Uterus (tissue), 4 donors: ENCODE data around the gene PRKCE. TPM values are rescaled to one million over a fixed set of nuclear protein-coding genes. Genes with fewer than 3 reads are reported as not detected.

Experiments used
- DNase-seq, 2 donors: peaks; one replicate each; pipeline ENCODE4 v3.0.0-alpha.2; 2019 to 2020
- H3K27ac ChIP-seq, 2 donors: fragments of 200-600 bp; sonication (generic); 1 replicate in 1 of 2; 2 replicates in 1 of 2; pipeline ENCODE4 v1.5.1; 2016 to 2018
- H3K27me3 ChIP-seq, 2 donors: fragments of 200-600 bp; sonication (generic); one replicate each; pipeline ENCODE4 v1.5.1; 2018 to 2019; ENCODE audit warnings: control low read depth in 1 of 2
- H3K36me3 ChIP-seq, 2 donors: fragments of 200-600 bp; sonication (generic); one replicate each; pipeline ENCODE4 v1.5.1; 2019; ENCODE audit warnings: control low read depth in 1 of 2
- H3K4me1 ChIP-seq, 2 donors: fragments of 200-600 bp; sonication (generic); one replicate each; pipeline ENCODE4 v1.5.1; 2018 to 2019; ENCODE audit warnings: control low read depth in 1 of 2
- H3K4me3 ChIP-seq, 2 donors: fragments of 200-600 bp; sonication (generic); 1 replicate in 1 of 2; 2 replicates in 1 of 2; pipeline ENCODE4 v1.5.1; 2018 to 2019; ENCODE audit warnings: mild to moderate bottlenecking in 1 of 2
- H3K9me3 ChIP-seq, 2 donors: fragments of 200-600 bp; sonication (generic); one replicate each; pipeline ENCODE4 v1.5.1; 2019; ENCODE audit warnings: control low read depth in 1 of 2
- POLR2A ChIP-seq, 2 donors: fragments of 450-650 bp; IDR thresholded peaks; one replicate each; pipeline ENCODE4 v1.6.1; 2016; ENCODE audit warnings: antibody characterized with exemption in 2 of 2, mild to moderate bottlenecking in 1 of 2, moderate library complexity in 1 of 2
- intact Hi-C: fragments of 100-400 bp; cut with DNase I; formaldehyde crosslinking; loops from one replicate; pipeline ENCODE4 v1.15.1; 2023; ENCODE audit warnings: low total_unique reads
- total RNA-seq, 4 donors: library from RNA; depleted of rRNA in 3 of 4; stranded (reverse); fragments of >200 nt in 3 of 4; gene quantifications; one replicate each; pipeline versions ENCODE4 v1.1.0 to v1.2.4, GENCODE V29; 2014 to 2023
- TF ChIP-seq, protein P1 (sequence below), 4 experiments: fragments of 200-600 bp in 2 of 4; fragments of 450-650 bp in 2 of 4; sonication (generic) in 2 of 4; IDR thresholded peaks; one replicate each; pipeline ENCODE4 v1.5.1; 2016 to 2019; ENCODE audit warnings: antibody characterized with exemption in 4 of 4, mild to moderate bottlenecking in 2 of 4, moderate library complexity in 1 of 4
- donor health status: DM: yes; HTN: yes; CAD: no.

Gene PRKCE
- total RNA-seq, 4 donors from 2014 or later = 3.8 to 47.6 (median 14.2) TPM

DNA sequence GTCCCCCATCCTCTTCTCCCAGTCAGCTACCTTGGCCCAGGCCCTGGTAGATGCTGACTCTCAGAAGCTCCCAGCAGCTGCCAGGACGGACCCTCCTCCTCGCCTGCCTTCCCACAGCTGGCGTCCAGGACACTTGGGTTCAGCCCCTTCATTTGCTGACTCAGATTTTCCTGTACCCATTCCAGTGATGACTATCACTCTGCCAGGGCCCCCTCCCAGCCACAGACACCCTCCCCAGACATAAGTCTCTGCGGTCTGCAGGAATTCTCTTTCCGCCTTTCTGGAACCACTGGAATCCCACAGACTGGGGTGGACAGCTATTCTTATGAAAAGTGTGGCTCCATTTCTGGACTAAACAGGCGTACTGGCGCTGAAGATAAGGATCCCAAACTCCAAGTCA is 385.5 kb downstream of the PRKCE start:
- no peak for DNase-seq
- Histone ChIP-seq H3K4me1 (no peaks in the 10 kb centered on the region), H3K36me3 (no peaks in the 10 kb centered on the region), H3K27me3 (no peaks in the 10 kb centered on the region), H3K9me3 (no peaks in the 10 kb centered on the region), H3K4me3 (no peak overlapping the region), H3K27ac (peak overlapping the region in 1 of 2 donors; percentile 9)
- TF ChIP-seq, protein P1, sequence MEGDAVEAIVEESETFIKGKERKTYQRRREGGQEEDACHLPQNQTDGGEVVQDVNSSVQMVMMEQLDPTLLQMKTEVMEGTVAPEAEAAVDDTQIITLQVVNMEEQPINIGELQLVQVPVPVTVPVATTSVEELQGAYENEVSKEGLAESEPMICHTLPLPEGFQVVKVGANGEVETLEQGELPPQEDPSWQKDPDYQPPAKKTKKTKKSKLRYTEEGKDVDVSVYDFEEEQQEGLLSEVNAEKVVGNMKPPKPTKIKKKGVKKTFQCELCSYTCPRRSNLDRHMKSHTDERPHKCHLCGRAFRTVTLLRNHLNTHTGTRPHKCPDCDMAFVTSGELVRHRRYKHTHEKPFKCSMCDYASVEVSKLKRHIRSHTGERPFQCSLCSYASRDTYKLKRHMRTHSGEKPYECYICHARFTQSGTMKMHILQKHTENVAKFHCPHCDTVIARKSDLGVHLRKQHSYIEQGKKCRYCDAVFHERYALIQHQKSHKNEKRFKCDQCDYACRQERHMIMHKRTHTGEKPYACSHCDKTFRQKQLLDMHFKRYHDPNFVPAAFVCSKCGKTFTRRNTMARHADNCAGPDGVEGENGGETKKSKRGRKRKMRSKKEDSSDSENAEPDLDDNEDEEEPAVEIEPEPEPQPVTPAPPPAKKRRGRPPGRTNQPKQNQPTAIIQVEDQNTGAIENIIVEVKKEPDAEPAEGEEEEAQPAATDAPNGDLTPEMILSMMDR (IDR thresholded peaks at IDR 0.05) = no peak
- no peak for TF ChIP-seq POLR2A (IDR thresholded peaks at IDR 0.05)
- intact Hi-C loops = no loop called here

DNA sequence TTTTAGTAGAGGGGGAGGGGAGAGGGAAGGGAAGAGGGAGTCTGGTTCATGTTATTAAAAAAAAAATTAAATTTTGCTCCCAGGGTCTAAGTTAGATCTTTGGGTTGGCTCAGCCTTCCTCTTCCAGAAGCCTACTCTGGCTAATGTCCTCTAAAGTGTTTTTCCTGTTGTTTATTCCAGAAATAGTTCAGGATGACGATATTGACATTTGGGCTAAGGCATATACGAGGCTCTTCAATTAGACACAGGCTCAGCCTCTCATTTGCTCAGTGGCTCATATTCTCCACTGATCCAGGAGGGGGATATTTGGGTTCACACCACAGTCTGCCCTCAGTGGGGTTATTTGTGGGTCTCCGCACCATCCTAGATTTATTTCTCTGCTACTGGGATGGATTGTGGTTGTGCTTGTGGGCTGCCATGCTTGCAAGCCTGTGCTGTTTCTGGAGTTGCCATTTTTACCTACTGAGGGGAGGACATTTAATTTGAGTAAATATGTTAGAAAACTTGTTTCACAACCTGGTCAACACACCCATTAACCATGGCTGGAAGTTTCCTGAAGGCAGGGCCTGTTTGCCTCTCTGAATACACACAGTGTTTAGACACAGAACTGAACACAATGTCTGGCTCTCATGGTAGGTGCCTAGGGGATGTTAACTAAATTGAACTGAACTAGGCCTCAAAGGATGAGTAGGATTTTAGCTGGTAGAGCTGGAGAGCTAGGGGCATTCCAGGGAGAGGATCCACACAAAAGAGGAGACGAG is 388.2 kb downstream of the PRKCE start:
- Histone ChIP-seq H3K4me3 (no peak overlapping the region), H3K27ac (peak overlapping the region in 1 of 2 donors; percentile 5), H3K36me3 (no peaks in the 10 kb centered on the region), H3K4me1 (no peaks in the 10 kb centered on the region), H3K27me3 (no peaks in the 10 kb centered on the region), H3K9me3 (no peaks in the 10 kb centered on the region)
- intact Hi-C loops = no loop called here
- TF ChIP-seq, protein P1 (IDR thresholded peaks at IDR 0.05) = no peak
- TF ChIP-seq POLR2A (IDR thresholded peaks at IDR 0.05) = no peak
- no peak for DNase-seq

- no peak for DNase-seq
Measured at GRCh38 chr2:46040563-46041155, 389.2 kb downstream of the PRKCE start.

GRCh38 chr2:46041434-46041833 is 390.0 kb downstream of the PRKCE start:
- Histone ChIP-seq H3K27ac (peak overlapping the region in 1 of 2 donors; percentile 19), H3K9me3 (no peaks in the 10 kb centered on the region), H3K4me1 (no peaks in the 10 kb centered on the region), H3K4me3 (no peak overlapping the region), H3K27me3 (no peaks in the 10 kb centered on the region), H3K36me3 (no peaks in the 10 kb centered on the region)
- intact Hi-C loops = no loop called here
- TF ChIP-seq POLR2A (IDR thresholded peaks at IDR 0.05) = no peak
- TF ChIP-seq, protein P1 (IDR thresholded peaks at IDR 0.05) = no peak
- DNase-seq = no peak

More at GRCh38 chr2:46040563-46041155, 389.2 kb downstream of the PRKCE start:
- Histone ChIP-seq H3K27ac (peak overlapping the region in 1 of 2 donors; percentile 19), H3K9me3 (no peaks in the 10 kb centered on the region), H3K4me3 (no peak overlapping the region), H3K36me3 (no peaks in the 10 kb centered on the region), H3K27me3 (no peaks in the 10 kb centered on the region), H3K4me1 (no peaks in the 10 kb centered on the region)
- intact Hi-C loops = no loop called here
- TF ChIP-seq, protein P1 (IDR thresholded peaks at IDR 0.05) = no peak
- no peak for TF ChIP-seq POLR2A (IDR thresholded peaks at IDR 0.05)

- TF ChIP-seq, protein P1 (IDR thresholded peaks at IDR 0.05) = no peak
- TF ChIP-seq POLR2A (IDR thresholded peaks at IDR 0.05) = no peak
- H3K9me3 ChIP-seq = no peaks in the 10 kb centered on the region
- no peaks in the 10 kb centered on the region for H3K27me3 ChIP-seq
- no peak overlapping the region for H3K4me3 ChIP-seq
- H3K27ac ChIP-seq = no peak overlapping the region
- no peaks in the 10 kb centered on the region for H3K36me3 ChIP-seq
- intact Hi-C loops = no loop called here
- H3K4me1 ChIP-seq = no peaks in the 10 kb centered on the region
- DNase-seq = no peak
Measured at GRCh38 chr2:46042207-46042637, 390.7 kb downstream of the PRKCE start.
